ENCODE measurements around the gene OMP.

The OMP gene

GRCh38 chr11:77068457-77069335, 33.9 kb upstream of the OMP start:
- FAIRE-seq: no peak
- DNase-seq (ENCODE audit: insufficient read length, low spot score): no peak
- TF ChIP-seq POLR2AphosphoS5 (IDR thresholded peaks at IDR 0.05; ENCODE audit: low read depth, low read length) (no peak), TAF1 (IDR thresholded peaks at IDR 0.05; ENCODE audit: low read depth, low read length) (no peak), PAX5 (IDR thresholded peaks at IDR 0.05; ENCODE audit: insufficient read depth, low read length, severe bottlenecking) (no peak)

- FAIRE-seq: no peak
- no peak for TF ChIP-seq SPI1 (IDR thresholded peaks at IDR 0.05; ENCODE audit: low read depth, low read length)
- TF ChIP-seq PAX5 (IDR thresholded peaks at IDR 0.05; ENCODE audit: insufficient read depth, low read length, severe bottlenecking): no peak
- TF ChIP-seq TAF1 (IDR thresholded peaks at IDR 0.05; ENCODE audit: low read depth, low read length): no peak
- TF ChIP-seq POLR2AphosphoS5 (IDR thresholded peaks at IDR 0.05; ENCODE audit: low read depth, low read length): no peak
These were observed 33.2 kb upstream of the OMP start for GRCh38 chr11:77069336-77069968.

GRCh38 chr11:77069969-77070582, 32.6 kb upstream of the OMP start:
- DNase-seq (ENCODE audit: insufficient read length, low spot score) (no peak), FAIRE-seq (no peak)
- TF ChIP-seq PAX5 (IDR thresholded peaks at IDR 0.05; ENCODE audit: insufficient read depth, low read length, severe bottlenecking) (no peak), POLR2A (IDR thresholded peaks at IDR 0.05; ENCODE audit: low read depth, low read length) (no peak), SPI1 (IDR thresholded peaks at IDR 0.05; ENCODE audit: low read depth, low read length) (no peak), POLR2AphosphoS5 (IDR thresholded peaks at IDR 0.05; ENCODE audit: low read depth, low read length) (no peak)

More at GRCh38 chr11:77069336-77069968, 33.2 kb upstream of the OMP start:
- DNase-seq (ENCODE audit: insufficient read length, low spot score): no peak

- TF ChIP-seq POLR2AphosphoS5 (IDR thresholded peaks at IDR 0.05; ENCODE audit: low read depth, low read length) (no peak), SPI1 (IDR thresholded peaks at IDR 0.05; ENCODE audit: low read depth, low read length) (no peak), TAF1 (IDR thresholded peaks at IDR 0.05; ENCODE audit: low read depth, low read length) (no peak), PAX5 (IDR thresholded peaks at IDR 0.05; ENCODE audit: insufficient read depth, low read length, severe bottlenecking) (no peak), POLR2A (IDR thresholded peaks at IDR 0.05; ENCODE audit: low read depth, low read length) (no peak), POU2F2 (IDR thresholded peaks at IDR 0.05; ENCODE audit: low read depth, low read length) (no peak)
- no peak for FAIRE-seq
- DNase-seq (ENCODE audit: insufficient read length, low spot score): no peak
These were observed 31.6 kb upstream of the OMP start for GRCh38 chr11:77071077-77071476.

GRCh38 chr11:77071671-77072605, 30.7 kb upstream of the OMP start:
- TF ChIP-seq POLR2AphosphoS5 (IDR thresholded peaks at IDR 0.05; ENCODE audit: low read depth, low read length): no peak
- TF ChIP-seq TAF1 (IDR thresholded peaks at IDR 0.05; ENCODE audit: low read depth, low read length): no peak
- no peak for TF ChIP-seq POU2F2 (IDR thresholded peaks at IDR 0.05; ENCODE audit: low read depth, low read length)
- TF ChIP-seq PAX5 (IDR thresholded peaks at IDR 0.05; ENCODE audit: insufficient read depth, low read length, severe bottlenecking): no peak
- no peak for TF ChIP-seq POLR2A (IDR thresholded peaks at IDR 0.05; ENCODE audit: low read depth, low read length)
- no peak for TF ChIP-seq SPI1 (IDR thresholded peaks at IDR 0.05; ENCODE audit: low read depth, low read length)
- FAIRE-seq (no peak), DNase-seq (ENCODE audit: insufficient read length, low spot score) (no peak)

GRCh38 chr11:77072851-77073327, 29.8 kb upstream of the OMP start:
- FAIRE-seq: no peak
- no peak for DNase-seq (ENCODE audit: insufficient read length, low spot score)
- TF ChIP-seq POU2F2 (IDR thresholded peaks at IDR 0.05; ENCODE audit: low read depth, low read length) (no peak), PAX5 (IDR thresholded peaks at IDR 0.05; ENCODE audit: insufficient read depth, low read length, severe bottlenecking) (no peak), POLR2AphosphoS5 (IDR thresholded peaks at IDR 0.05; ENCODE audit: low read depth, low read length) (no peak), TAF1 (IDR thresholded peaks at IDR 0.05; ENCODE audit: low read depth, low read length) (no peak), POLR2A (IDR thresholded peaks at IDR 0.05; ENCODE audit: low read depth, low read length) (no peak), SPI1 (IDR thresholded peaks at IDR 0.05; ENCODE audit: low read depth, low read length) (no peak)

- FAIRE-seq (no peak), DNase-seq (ENCODE audit: insufficient read length, low spot score) (no peak)
- TF ChIP-seq PAX5 (IDR thresholded peaks at IDR 0.05; ENCODE audit: insufficient read depth, low read length, severe bottlenecking): no peak
- TF ChIP-seq TAF1 (IDR thresholded peaks at IDR 0.05; ENCODE audit: low read depth, low read length): no peak
- TF ChIP-seq POLR2AphosphoS5 (IDR thresholded peaks at IDR 0.05; ENCODE audit: low read depth, low read length): no peak
- TF ChIP-seq POU2F2 (IDR thresholded peaks at IDR 0.05; ENCODE audit: low read depth, low read length): no peak
- TF ChIP-seq SPI1 (IDR thresholded peaks at IDR 0.05; ENCODE audit: low read depth, low read length): no peak
- no peak for TF ChIP-seq POLR2A (IDR thresholded peaks at IDR 0.05; ENCODE audit: low read depth, low read length)
These were observed 29.2 kb upstream of the OMP start for GRCh38 chr11:77073328-77074001.

GRCh38 chr11:77074205-77074604, 28.4 kb upstream of the OMP start:
- TF ChIP-seq POLR2AphosphoS5 (IDR thresholded peaks at IDR 0.05; ENCODE audit: low read depth, low read length): no peak
- TF ChIP-seq POLR2A (IDR thresholded peaks at IDR 0.05; ENCODE audit: low read depth, low read length): no peak
- TF ChIP-seq TAF1 (IDR thresholded peaks at IDR 0.05; ENCODE audit: low read depth, low read length): no peak
- no peak for TF ChIP-seq PAX5 (IDR thresholded peaks at IDR 0.05; ENCODE audit: insufficient read depth, low read length, severe bottlenecking)
- TF ChIP-seq SPI1 (IDR thresholded peaks at IDR 0.05; ENCODE audit: low read depth, low read length): no peak
- no peak for TF ChIP-seq POU2F2 (IDR thresholded peaks at IDR 0.05; ENCODE audit: low read depth, low read length)
- no peak for FAIRE-seq
- DNase-seq (ENCODE audit: insufficient read length, low spot score): no peak

Measured in GM12891 (cell line).